ENCODE measurements around the gene C3orf18. TPM values are rescaled to one million over a fixed set of nuclear protein-coding genes. Genes with fewer than 3 reads are reported as not detected.

The C3orf18 gene
- total and polyA plus RNA-seq, 11 donors, result 25.4 to 56.8 (median 35.8) TPM

DNA sequence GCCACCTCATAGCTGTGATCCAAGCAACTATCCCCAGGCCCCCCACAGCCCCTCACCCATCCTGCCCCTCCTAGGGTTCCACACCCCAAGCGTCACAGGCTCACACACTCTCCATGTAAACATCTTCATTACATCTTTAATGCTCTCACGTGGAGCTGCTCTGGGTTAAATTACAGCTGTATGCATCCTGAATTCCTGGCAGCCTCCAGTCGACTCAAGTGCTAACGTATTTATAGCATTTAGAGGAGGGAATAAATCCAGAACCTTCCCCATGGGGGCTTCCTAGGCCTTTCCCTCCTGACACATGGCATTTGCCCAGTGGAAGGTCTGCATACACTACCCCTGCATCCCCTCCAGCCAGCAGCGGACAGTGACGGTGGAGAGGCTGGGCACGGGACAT lies 9.6 kb downstream of the C3orf18 start:
- Histone ChIP-seq H3K4me1 (peaks cover 0 to 26% (median 1%) of the 10 kb centered on the region in 12 donors), H3K27me3 (no peaks in the 10 kb centered on the region), H3K9me3 (no peaks in the 10 kb centered on the region), H3K4me3 (no peak overlapping the region), H3K27ac (no peak overlapping the region), H3K36me3 (no peaks in the 10 kb centered on the region)
- ATAC-seq, result no peak
- intact Hi-C loops (cut with DNase I), result no loop called here
- 24 to 49% (median 48%) methylated on average over 4 to 7 of the region's 7 CpGs for WGBS, 4 donors
- TF ChIP-seq POLR2A (IDR thresholded peaks at IDR 0.05), result no peak
- TF ChIP-seq, protein P1, sequence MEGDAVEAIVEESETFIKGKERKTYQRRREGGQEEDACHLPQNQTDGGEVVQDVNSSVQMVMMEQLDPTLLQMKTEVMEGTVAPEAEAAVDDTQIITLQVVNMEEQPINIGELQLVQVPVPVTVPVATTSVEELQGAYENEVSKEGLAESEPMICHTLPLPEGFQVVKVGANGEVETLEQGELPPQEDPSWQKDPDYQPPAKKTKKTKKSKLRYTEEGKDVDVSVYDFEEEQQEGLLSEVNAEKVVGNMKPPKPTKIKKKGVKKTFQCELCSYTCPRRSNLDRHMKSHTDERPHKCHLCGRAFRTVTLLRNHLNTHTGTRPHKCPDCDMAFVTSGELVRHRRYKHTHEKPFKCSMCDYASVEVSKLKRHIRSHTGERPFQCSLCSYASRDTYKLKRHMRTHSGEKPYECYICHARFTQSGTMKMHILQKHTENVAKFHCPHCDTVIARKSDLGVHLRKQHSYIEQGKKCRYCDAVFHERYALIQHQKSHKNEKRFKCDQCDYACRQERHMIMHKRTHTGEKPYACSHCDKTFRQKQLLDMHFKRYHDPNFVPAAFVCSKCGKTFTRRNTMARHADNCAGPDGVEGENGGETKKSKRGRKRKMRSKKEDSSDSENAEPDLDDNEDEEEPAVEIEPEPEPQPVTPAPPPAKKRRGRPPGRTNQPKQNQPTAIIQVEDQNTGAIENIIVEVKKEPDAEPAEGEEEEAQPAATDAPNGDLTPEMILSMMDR (IDR thresholded peaks at IDR 0.05), result no peak
- no peak for DNase-seq

DNA sequence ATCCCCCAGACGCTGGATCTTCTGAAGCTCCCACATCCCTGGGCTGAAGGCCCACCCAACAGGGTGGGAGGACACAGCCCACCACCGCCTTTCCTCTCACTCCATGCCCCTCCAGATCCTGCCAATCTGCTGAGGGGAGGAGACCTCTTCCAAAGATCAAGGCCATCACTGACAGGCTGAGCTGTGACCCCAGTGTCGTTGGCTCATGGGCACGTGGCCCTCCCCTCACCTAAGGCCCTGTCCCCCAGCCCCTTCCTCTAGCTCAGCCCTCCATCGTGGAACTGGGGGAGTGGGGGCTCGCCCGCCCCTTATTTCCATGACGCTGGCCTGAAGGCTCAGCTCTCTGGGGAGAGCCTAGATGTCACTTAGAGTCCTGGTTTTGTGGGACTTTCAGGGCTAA lies 10.4 kb downstream of the C3orf18 start:
- no peaks in the 10 kb centered on the region for H3K9me3 ChIP-seq
- peaks cover 0 to 26% (median 1%) of the 10 kb centered on the region in 12 donors for H3K4me1 ChIP-seq
- H3K4me3 ChIP-seq, result no peak overlapping the region
- 61 to 66% (median 64%) methylated on average over 8 of the region's 8 CpGs for WGBS, 4 donors
- no peak overlapping the region for H3K27ac ChIP-seq
- no peak for DNase-seq
- no peaks in the 10 kb centered on the region for H3K36me3 ChIP-seq
- no peaks in the 10 kb centered on the region for H3K27me3 ChIP-seq
- intact Hi-C loops (cut with DNase I), result no loop called here
- TF ChIP-seq, protein P1 (IDR thresholded peaks at IDR 0.05), result no peak
- no peak for TF ChIP-seq POLR2A (IDR thresholded peaks at IDR 0.05)
- ATAC-seq, result no peak

DNA sequence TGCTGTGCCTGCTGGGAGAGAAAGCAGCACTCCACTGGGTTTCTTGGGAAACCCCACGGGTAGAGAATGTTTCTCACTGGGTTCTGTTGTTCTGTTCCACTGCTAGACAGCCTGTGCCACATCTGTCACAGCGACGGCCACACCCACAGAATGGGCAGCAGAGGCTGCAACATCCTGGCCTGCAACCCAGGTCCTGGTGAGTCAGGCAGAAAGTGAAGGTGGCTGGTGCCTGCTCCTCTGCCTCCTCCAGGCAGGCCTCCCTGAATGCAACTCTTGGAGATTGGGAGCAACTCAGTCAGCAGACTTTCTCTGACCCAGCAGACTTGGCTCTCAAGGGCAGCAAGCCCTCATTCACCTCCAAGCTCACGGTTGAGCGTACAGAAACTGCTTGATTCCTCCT lies 13.0 kb downstream of the C3orf18 start:
- 77 to 87% (median 81%) methylated on average over 2 to 5 of the region's 5 CpGs for WGBS, 4 donors
- H3K27ac ChIP-seq, result no peak overlapping the region
- no peaks in the 10 kb centered on the region for H3K27me3 ChIP-seq
- peaks cover 0 to 20% (median under 1%) of the 10 kb centered on the region in 12 donors for H3K4me1 ChIP-seq
- no peak for TF ChIP-seq POLR2A (IDR thresholded peaks at IDR 0.05)
- TF ChIP-seq, protein P1 (IDR thresholded peaks at IDR 0.05), result no peak
- H3K36me3 ChIP-seq, result no peaks in the 10 kb centered on the region
- no peak for DNase-seq
- intact Hi-C loops (cut with DNase I), result no loop called here
- no peaks in the 10 kb centered on the region for H3K9me3 ChIP-seq
- ATAC-seq, result no peak
- no peak overlapping the region for H3K4me3 ChIP-seq

DNA sequence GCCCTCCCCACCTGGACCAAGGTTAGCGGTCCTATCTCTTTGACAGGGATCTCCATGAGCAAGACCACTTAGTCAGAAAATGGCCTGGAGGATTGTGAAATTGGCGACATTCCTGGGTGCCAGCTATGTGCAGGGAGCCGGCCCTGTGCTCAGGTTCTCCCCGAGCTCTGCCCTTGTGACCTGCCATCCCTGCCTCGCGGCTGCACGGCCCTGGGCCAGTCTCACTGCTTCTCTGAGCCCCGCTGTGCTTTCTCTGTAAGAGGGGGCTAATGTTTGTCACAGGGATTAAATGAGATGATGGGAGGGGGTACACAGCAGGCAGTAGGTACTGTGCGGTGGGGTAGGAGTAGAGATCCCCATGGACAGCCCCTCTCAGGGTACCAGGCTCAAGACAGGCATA lies 14.9 kb downstream of the C3orf18 start:
- H3K27ac ChIP-seq, result no peak overlapping the region
- peaks cover 0 to 4% (median 0%) of the 10 kb centered on the region in 12 donors for H3K4me1 ChIP-seq
- H3K36me3 ChIP-seq, result no peaks in the 10 kb centered on the region
- 86 to 91% (median 89%) methylated on average over 9 of the region's 9 CpGs for WGBS, 4 donors
- no peak overlapping the region for H3K4me3 ChIP-seq
- ATAC-seq (no peak), DNase-seq (no peak)
- H3K27me3 ChIP-seq, result no peaks in the 10 kb centered on the region
- TF ChIP-seq POLR2A (IDR thresholded peaks at IDR 0.05), result no peak
- TF ChIP-seq, protein P1 (IDR thresholded peaks at IDR 0.05), result no peak
- intact Hi-C loops (cut with DNase I), result no loop called here
- no peaks in the 10 kb centered on the region for H3K9me3 ChIP-seq

Measured in heart left ventricle (tissue), 16 donors.